Activated CD4-positive, alpha-beta memory T cell treated with anti-CD3 and anti-CD28 coated beads, Interleukin-2, amount 10 ng/mL, durations not matched to agents 7 days and 5 days (primary cell): ENCODE results near the gene LGALS12. TPM values are rescaled to one million over a fixed set of nuclear protein-coding genes. Genes with fewer than 3 reads are reported as not detected.
"Not testable (repeated sequence)": the region's sequence is repeated elsewhere in the genome, so short reads cannot be mapped to it uniquely, and the experiment has no call there.

Experiments used
- CTCF ChIA-PET: fragments of 350-600 bp; sonication (Branson Sonifier 250); formaldehyde crosslinking; loops from one replicate; lab custom pipeline; 2021; ENCODE audit warnings: antibody characterized with exemption, inconsistent platforms; lab: Charles Lee
- POLR2A ChIA-PET: fragments of 350-600 bp; sonication (Branson Sonifier 250); formaldehyde crosslinking; loops from one replicate; lab custom pipeline; 2021; ENCODE audit warnings: antibody characterized with exemption; lab: Charles Lee
- DNase-seq: peaks from one replicate; pipeline ENCODE4 v3.0.0-alpha.2; 2020
- H3K27ac Mint-ChIP-seq: one replicate; pipeline ENCODE4 v1.8.0; 2021; ENCODE audit warnings: mild to moderate bottlenecking, mixed read lengths
- H3K27me3 Mint-ChIP-seq: one replicate; pipeline ENCODE4 v1.8.0; 2021; ENCODE audit warnings: mixed read lengths
- H3K36me3 Mint-ChIP-seq: one replicate; pipeline ENCODE4 v1.8.0; 2021; ENCODE audit warnings: low read depth, mixed read lengths
- H3K4me1 Mint-ChIP-seq: one replicate; pipeline ENCODE4 v1.8.0; 2021; ENCODE audit warnings: mixed read lengths
- H3K4me3 Mint-ChIP-seq: one replicate; pipeline ENCODE4 v1.8.0; 2021; ENCODE audit warnings: mild to moderate bottlenecking, mixed read lengths
- H3K9me3 Mint-ChIP-seq: one replicate; pipeline ENCODE4 v1.8.0; 2021; ENCODE audit warnings: mixed read lengths
- total RNA-seq, 2 experiments: library from RNA; stranded (reverse); gene quantifications; one replicate each; pipeline ENCODE4 v1.2.3, GENCODE V29; 2021

The LGALS12 gene
- total RNA-seq, 2 experiments from 2014 or later: not detected

DNA sequence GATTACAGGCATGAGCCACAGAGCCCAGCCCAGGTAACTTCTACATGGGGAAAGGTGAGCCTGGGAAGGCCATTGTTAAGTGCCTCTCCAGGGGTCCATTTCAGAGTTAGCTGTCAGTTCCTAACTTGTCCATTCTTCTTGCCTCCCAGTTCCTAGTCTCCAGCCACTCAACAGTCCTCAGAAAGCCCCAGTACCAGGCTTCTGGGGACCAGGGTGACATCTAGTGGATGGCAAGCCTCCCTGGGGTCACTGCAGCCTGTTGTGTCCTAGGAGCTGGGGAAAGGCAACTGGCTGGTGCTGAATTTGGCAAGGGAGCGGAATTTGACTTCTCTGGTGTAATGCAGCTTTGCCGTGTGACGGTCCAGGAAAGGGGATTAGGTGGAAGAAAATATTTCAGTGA lies 2.1 kb downstream of the LGALS12 start:
- Mint-ChIP-seq H3K27ac (no peak overlapping the region), H3K36me3 (no peaks in the 10 kb centered on the region), H3K27me3 (no peaks in the 10 kb centered on the region), H3K4me3 (no peak overlapping the region), H3K9me3 (no peaks in the 10 kb centered on the region), H3K4me1 (peaks cover 2% of the 10 kb centered on the region)
- CTCF ChIA-PET: interaction anchor here (2.9 kb wide), 1 partner anchor 29 kb away, joined by 8 read pairs; no protein-coding TSS in a partner anchor
- POLR2A ChIA-PET: interaction anchor here (0.9 kb wide), 1 partner anchor 56 kb away, joined by 3 read pairs; no protein-coding TSS in a partner anchor
- DNase-seq: peak; percentile 26

GRCh38 chr11:63508745-63509144 lies 2.9 kb downstream of the LGALS12 start:
- Mint-ChIP-seq H3K9me3 (no peaks in the 10 kb centered on the region), H3K27me3 (no peaks in the 10 kb centered on the region), H3K4me1 (peaks cover 2% of the 10 kb centered on the region), H3K36me3 (no peaks in the 10 kb centered on the region), H3K4me3 (no peak overlapping the region), H3K27ac (no peak overlapping the region)
- POLR2A ChIA-PET: no interaction called here
- CTCF ChIA-PET: interaction anchor here (0.7 kb wide), 1 partner anchor 21 kb away, joined by 4 read pairs; no protein-coding TSS in a partner anchor
- DNase-seq: no peak

DNA sequence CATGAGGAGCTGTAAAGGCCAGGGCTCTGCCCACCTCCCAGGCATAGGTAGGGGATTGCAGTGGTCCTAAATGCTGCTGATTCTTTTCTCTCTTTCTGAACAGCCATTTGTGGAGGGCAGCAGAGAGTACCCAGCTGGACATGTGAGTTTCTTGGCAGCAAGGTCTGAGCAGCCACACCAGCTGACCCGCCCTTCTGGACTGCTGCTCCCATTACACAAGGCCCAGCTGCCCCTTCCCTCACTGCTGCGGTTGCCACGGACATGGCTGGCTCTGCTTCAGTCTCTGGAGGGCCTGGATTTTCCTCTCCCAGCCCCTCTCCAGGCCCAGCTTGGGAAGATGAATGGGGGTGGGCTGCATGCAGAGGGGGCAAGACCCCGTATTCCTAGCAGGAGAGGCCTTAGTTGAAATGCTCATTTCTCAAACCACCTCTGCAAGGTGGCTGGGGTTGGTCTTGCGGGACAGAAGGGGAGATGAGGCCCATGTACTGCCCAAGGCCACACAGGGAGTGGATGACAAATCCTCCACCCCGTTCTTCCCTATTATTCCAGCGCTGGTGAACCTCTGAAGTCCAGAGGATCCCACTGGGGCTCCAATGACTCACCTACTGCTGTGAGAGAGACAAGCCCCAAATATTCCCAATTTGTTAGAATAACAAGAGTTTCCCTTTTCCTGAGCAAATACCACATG lies 4.6 kb downstream of the LGALS12 start:
- ChIA-PET CTCF (no interaction called here), POLR2A (no interaction called here)
- no peaks in the 10 kb centered on the region for H3K27me3 Mint-ChIP-seq
- no peaks in the 10 kb centered on the region for H3K9me3 Mint-ChIP-seq
- no peak for DNase-seq
- no peaks in the 10 kb centered on the region for H3K36me3 Mint-ChIP-seq
- H3K4me1 Mint-ChIP-seq: peaks cover 2% of the 10 kb centered on the region
- no peak overlapping the region for H3K27ac Mint-ChIP-seq
- no peak overlapping the region for H3K4me3 Mint-ChIP-seq

GRCh38 chr11:63511048-63511748 lies 5.3 kb downstream of the LGALS12 start:
- ChIA-PET POLR2A (interaction anchor here (1.2 kb wide), 1 partner anchor 26 kb away, joined by 4 read pairs; the partner anchor contains the start of gene PLAAT4), CTCF (no interaction called here)
- Mint-ChIP-seq H3K4me3 (no peak overlapping the region), H3K27me3 (no peaks in the 10 kb centered on the region), H3K9me3 (no peaks in the 10 kb centered on the region), H3K36me3 (no peaks in the 10 kb centered on the region), H3K4me1 (no peaks in the 10 kb centered on the region), H3K27ac (no peak overlapping the region)
- DNase-seq: no peak

GRCh38 chr11:63512816-63513215 lies 6.9 kb downstream of the LGALS12 start:
- Mint-ChIP-seq H3K27me3 (no peaks in the 10 kb centered on the region), H3K36me3 (no peaks in the 10 kb centered on the region), H3K9me3 (no peaks in the 10 kb centered on the region), H3K27ac (no peak overlapping the region), H3K4me1 (peaks cover 2% of the 10 kb centered on the region), H3K4me3 (no peak overlapping the region)
- CTCF ChIA-PET: no interaction called here
- DNase-seq: no peak
- POLR2A ChIA-PET: no interaction called here

DNA sequence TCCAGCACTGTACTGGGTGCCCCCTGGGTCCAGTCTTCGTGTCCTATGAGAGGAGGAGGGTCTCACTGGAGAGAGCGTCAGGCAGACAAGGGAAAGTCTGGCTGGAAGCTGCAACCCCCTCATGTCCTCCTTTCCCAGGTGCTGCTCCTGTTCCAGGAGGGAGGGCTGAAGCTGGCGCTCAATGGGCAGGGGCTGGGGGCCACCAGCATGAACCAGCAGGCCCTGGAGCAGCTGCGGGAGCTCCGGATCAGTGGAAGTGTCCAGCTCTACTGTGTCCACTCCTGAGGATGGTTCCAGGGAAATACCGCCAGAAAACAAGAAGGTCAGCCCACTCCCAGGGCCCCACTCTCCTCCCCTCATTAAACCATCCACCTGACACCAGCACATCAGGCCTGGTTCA lies 10.2 kb downstream of the LGALS12 start:
- Mint-ChIP-seq H3K27me3 (peaks cover 3% of the 10 kb centered on the region), H3K4me3 (no peak overlapping the region), H3K9me3 (no peaks in the 10 kb centered on the region), H3K36me3 (no peaks in the 10 kb centered on the region), H3K27ac (no peak overlapping the region), H3K4me1 (peaks cover 17% of the 10 kb centered on the region)
- DNase-seq: no peak
- ChIA-PET CTCF (no interaction called here), POLR2A (no interaction called here)

DNA sequence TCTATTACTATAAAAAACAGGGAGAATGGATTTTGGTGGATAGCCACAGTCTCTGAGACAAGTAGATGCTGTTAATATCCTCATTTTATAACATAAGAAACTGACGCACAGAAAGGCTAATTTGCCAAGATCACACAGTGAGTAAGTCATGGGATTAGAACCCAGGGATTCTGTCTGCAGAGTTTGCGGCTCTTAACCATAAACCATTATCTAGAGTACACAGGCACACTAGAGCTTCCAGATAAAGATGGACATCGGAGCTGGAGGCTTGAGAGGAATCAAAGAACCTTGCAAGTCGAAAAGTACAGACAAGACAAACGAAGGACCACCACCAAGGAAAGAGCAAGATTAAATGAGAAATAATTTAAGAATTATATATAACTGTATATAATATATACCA lies 11.3 kb downstream of the LGALS12 start:
- Mint-ChIP-seq H3K4me1 (peaks cover 17% of the 10 kb centered on the region), H3K27ac (no peak overlapping the region), H3K36me3 (no peaks in the 10 kb centered on the region), H3K9me3 (no peaks in the 10 kb centered on the region), H3K27me3 (peaks cover 3% of the 10 kb centered on the region), H3K4me3 (no peak overlapping the region)
- CTCF ChIA-PET: no interaction called here
- DNase-seq: no peak
- POLR2A ChIA-PET: no interaction called here

DNA sequence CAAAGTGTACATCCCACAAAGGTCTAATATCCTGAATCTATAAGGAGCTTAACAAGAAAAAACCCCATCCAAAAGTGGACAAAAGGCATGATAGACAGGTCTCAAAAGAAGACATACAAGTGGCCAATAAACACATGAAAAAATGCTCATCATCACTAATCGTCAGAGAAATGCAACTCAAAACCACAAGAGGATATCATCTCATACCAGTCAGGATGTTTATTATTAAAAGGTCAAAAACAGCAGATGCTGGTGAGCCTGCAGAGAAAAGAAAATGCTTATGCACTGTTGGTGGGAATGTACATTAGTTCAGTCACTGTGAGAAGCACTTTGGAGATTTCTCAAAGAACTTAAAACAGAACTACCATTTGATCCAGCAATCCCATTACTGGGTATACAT lies 12.7 kb downstream of the LGALS12 start:
- H3K27me3 Mint-ChIP-seq: peaks cover 5% of the 10 kb centered on the region
- ChIA-PET POLR2A (interaction anchor here (1.0 to 1.3 kb wide), 2 partner anchors 11 to 29 kb away, joined by 3 read pairs; no protein-coding TSS in a partner anchor), CTCF (interaction anchor here (0.7 to 1.2 kb wide), 2 partner anchors 40 to 432 kb away, joined by 3 read pairs; no protein-coding TSS in a partner anchor)
- no peak overlapping the region for H3K4me3 Mint-ChIP-seq
- peak overlapping the region; percentile 71 for H3K27ac Mint-ChIP-seq
- peaks cover 2% of the 10 kb centered on the region for H3K9me3 Mint-ChIP-seq
- no peaks in the 10 kb centered on the region for H3K36me3 Mint-ChIP-seq
- peaks cover 17% of the 10 kb centered on the region for H3K4me1 Mint-ChIP-seq
- DNase-seq: no peak

- H3K36me3 Mint-ChIP-seq: no peaks in the 10 kb centered on the region
- ChIA-PET POLR2A (interaction anchor here (1.2 kb wide), 1 partner anchor 16 kb away, joined by 4 read pairs; the partner anchor contains the start of gene PLAAT4), CTCF (no interaction called here)
- H3K4me1 Mint-ChIP-seq: peaks cover 17% of the 10 kb centered on the region
- H3K4me3 Mint-ChIP-seq: no peak overlapping the region
- DNase-seq: no peak
- H3K27ac Mint-ChIP-seq: no peak overlapping the region
- H3K27me3 Mint-ChIP-seq: peaks cover 5% of the 10 kb centered on the region
- peaks cover 8% of the 10 kb centered on the region for H3K9me3 Mint-ChIP-seq
These were observed 14.8 kb downstream of the LGALS12 start for GRCh38 chr11:63520606-63521170.

- H3K9me3 Mint-ChIP-seq: peaks cover 8% of the 10 kb centered on the region
- DNase-seq: no peak
- H3K27ac Mint-ChIP-seq: no peak overlapping the region
- H3K4me1 Mint-ChIP-seq: peaks cover 17% of the 10 kb centered on the region
- no peak overlapping the region for H3K4me3 Mint-ChIP-seq
- H3K27me3 Mint-ChIP-seq: peaks cover 5% of the 10 kb centered on the region
- CTCF ChIA-PET: no interaction called here
- no peaks in the 10 kb centered on the region for H3K36me3 Mint-ChIP-seq
- POLR2A ChIA-PET: no interaction called here
These were observed 16.0 kb downstream of the LGALS12 start for GRCh38 chr11:63521896-63522295.

GRCh38 chr11:63523151-63523550 lies 17.3 kb downstream of the LGALS12 start:
- Mint-ChIP-seq H3K4me3 (no peak overlapping the region), H3K4me1 (peaks cover 12% of the 10 kb centered on the region), H3K27ac (no peak overlapping the region), H3K36me3 (no peaks in the 10 kb centered on the region), H3K9me3 (peaks cover 8% of the 10 kb centered on the region), H3K27me3 (peaks cover 5% of the 10 kb centered on the region)
- DNase-seq: no peak
- ChIA-PET CTCF (interaction anchor here (0.6 kb wide), 1 partner anchor 1503 kb away, joined by 3 read pairs; no protein-coding TSS in a partner anchor), POLR2A (interaction anchor here (1.0 kb wide), 1 partner anchor 14 kb away, joined by 3 read pairs; the partner anchor contains the start of gene PLAAT4)

- Mint-ChIP-seq H3K27me3 (no peaks in the 10 kb centered on the region), H3K9me3 (peaks cover 8% of the 10 kb centered on the region), H3K27ac (no peak overlapping the region), H3K4me1 (peaks cover 18% of the 10 kb centered on the region), H3K36me3 (no peaks in the 10 kb centered on the region), H3K4me3 (no peak overlapping the region)
- DNase-seq: no peak
- ChIA-PET POLR2A (no interaction called here), CTCF (no interaction called here)
These were observed 21.8 kb downstream of the LGALS12 start for GRCh38 chr11:63527667-63528066.

DNA sequence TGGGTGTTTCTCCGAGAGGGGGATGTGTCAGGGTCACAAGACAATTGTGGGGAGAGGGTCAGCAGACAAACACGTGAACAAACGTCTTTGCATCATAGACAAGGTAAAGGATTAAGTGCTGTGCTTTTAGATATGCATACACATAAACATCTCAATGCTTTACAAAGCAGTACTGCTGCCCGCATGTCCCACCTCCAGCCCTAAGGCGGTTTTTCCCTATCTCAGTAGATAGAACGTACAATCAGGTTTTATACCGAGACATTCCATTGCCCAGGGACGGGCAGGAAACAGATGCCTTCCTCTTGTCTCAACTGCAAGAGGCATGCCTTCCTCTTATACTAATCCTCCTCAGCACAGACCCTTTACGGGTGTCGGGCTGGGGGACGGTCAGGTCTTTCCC lies 22.3 kb downstream of the LGALS12 start:
- H3K36me3 Mint-ChIP-seq, H3K4me3 Mint-ChIP-seq, H3K27ac Mint-ChIP-seq, DNase-seq, POLR2A ChIA-PET, H3K27me3 Mint-ChIP-seq, H3K9me3 Mint-ChIP-seq, CTCF ChIA-PET: not testable (repeated sequence)
- H3K4me1 Mint-ChIP-seq: peaks cover 23% of the 10 kb centered on the region
